Measurements from ENCODE around the gene MAD1L1. TPM values are rescaled to one million over a fixed set of nuclear protein-coding genes. Genes with fewer than 3 reads are reported as not detected.

MAD1L1 gene
- total and polyA plus RNA-seq, 2 of the 8 experiments (the other 6 are each of a cell fraction or from before 2014, with no cell fraction given): 40.4 to 44.6 TPM

- TF ChIP-seq CHD7 (IDR thresholded peaks at IDR 0.05; ENCODE audit: insufficient replicate concordance, low read length) (no peak), HDAC2 (IDR thresholded peaks at IDR 0.05; ENCODE audit: borderline replicate concordance in 1 of 2, low read depth in 2 of 2, low read length in 2 of 2) (no peak), KDM4A (IDR thresholded peaks at IDR 0.05; ENCODE audit: low read depth, low read length, severe bottlenecking) (no peak), CTBP2 (IDR thresholded peaks at IDR 0.05; ENCODE audit: borderline replicate concordance, insufficient read depth, insufficient read length, low read length) (no peak)
Observed at GRCh38 chr7:1993031-1993695, 239.6 kb downstream of the MAD1L1 start (continued).
